GM23248 (cell line): ENCODE data around the gene ASCL4.

Experiments
- EZH2 ChIP-seq: fragments of 200-600 bp; sonication (generic); IDR thresholded peaks from 2 replicates; pipeline ENCODE4 v1.6.1; 2018; ENCODE audit warnings: antibody characterized with exemption, mild to moderate bottlenecking; ENCODE audit not compliant: insufficient read depth, poor library complexity, severe bottlenecking
- EZH2phosphoT487 ChIP-seq: fragments of 200-600 bp; sonication (generic); IDR thresholded peaks from 2 replicates; pipeline ENCODE4 v1.6.1; 2018; ENCODE audit warnings: antibody characterized with exemption, moderate library complexity, mild to moderate bottlenecking, low read depth; ENCODE audit not compliant: insufficient read depth

GRCh38 chr12:107788690-107789458 is 14.4 kb downstream of the ASCL4 start:
- TF ChIP-seq EZH2 (no peak), EZH2phosphoT487 (no peak)
